EL (cell line): ENCODE measurements around the gene CREBBP.

Experiments used
- DNase-seq: peaks from one replicate; pipeline ENCODE4 v3.0.0-alpha.2; 2016

Gene CREBBP

GRCh38 chr16:3823427-3823826 is 57.1 kb downstream of the CREBBP start:
- DNase-seq, result no peak

- peak; percentile 71 for DNase-seq
Observed at GRCh38 chr16:3822366-3823045, 58.0 kb downstream of the CREBBP start.

GRCh38 chr16:3821184-3821583 is 59.3 kb downstream of the CREBBP start:
- DNase-seq, result no peak

GRCh38 chr16:3819746-3820724 is 60.5 kb downstream of the CREBBP start:
- peak; percentile 95 for DNase-seq

- DNase-seq, result no peak
Observed at GRCh38 chr16:3819175-3819527, 61.4 kb downstream of the CREBBP start.

GRCh38 chr16:3816326-3816725 is 64.2 kb downstream of the CREBBP start:
- no peak for DNase-seq

GRCh38 chr16:3814755-3815154 is 65.8 kb downstream of the CREBBP start:
- DNase-seq, result no peak

GRCh38 chr16:3812469-3813172 is 67.9 kb downstream of the CREBBP start:
- no peak for DNase-seq

- no peak for DNase-seq
Observed at GRCh38 chr16:3810818-3811217, 69.7 kb downstream of the CREBBP start.

- no peak for DNase-seq
Observed at GRCh38 chr16:3810198-3810664, 70.3 kb downstream of the CREBBP start.

GRCh38 chr16:3808308-3809063 is 72.0 kb downstream of the CREBBP start:
- DNase-seq, result no peak

GRCh38 chr16:3807425-3808123 is 72.9 kb downstream of the CREBBP start:
- DNase-seq, result no peak

GRCh38 chr16:3804426-3805016 is 76.0 kb downstream of the CREBBP start:
- DNase-seq, result no peak

GRCh38 chr16:3800477-3801270 is 79.8 kb downstream of the CREBBP start:
- DNase-seq, result no peak

- DNase-seq, result no peak
Observed at GRCh38 chr16:3800019-3800418, 80.5 kb downstream of the CREBBP start.

- DNase-seq, result no peak
Observed at GRCh38 chr16:3799354-3799753, 81.2 kb downstream of the CREBBP start.

- no peak for DNase-seq
Observed at GRCh38 chr16:3798838-3799237, 81.7 kb downstream of the CREBBP start.

- no peak for DNase-seq
Observed at GRCh38 chr16:3797904-3798811, 82.4 kb downstream of the CREBBP start.

GRCh38 chr16:3797473-3797872 is 83.0 kb downstream of the CREBBP start:
- no peak for DNase-seq

GRCh38 chr16:3793161-3793576 is 87.3 kb downstream of the CREBBP start:
- no peak for DNase-seq
